ENCODE measurements around the gene RPS4Y1.

Gene RPS4Y1

GRCh38 chrY:2883561-2883960 is 42.2 kb downstream of the RPS4Y1 start:
- no peak for DNase-seq (ENCODE audit: low read depth in 2 of 2)

DNA sequence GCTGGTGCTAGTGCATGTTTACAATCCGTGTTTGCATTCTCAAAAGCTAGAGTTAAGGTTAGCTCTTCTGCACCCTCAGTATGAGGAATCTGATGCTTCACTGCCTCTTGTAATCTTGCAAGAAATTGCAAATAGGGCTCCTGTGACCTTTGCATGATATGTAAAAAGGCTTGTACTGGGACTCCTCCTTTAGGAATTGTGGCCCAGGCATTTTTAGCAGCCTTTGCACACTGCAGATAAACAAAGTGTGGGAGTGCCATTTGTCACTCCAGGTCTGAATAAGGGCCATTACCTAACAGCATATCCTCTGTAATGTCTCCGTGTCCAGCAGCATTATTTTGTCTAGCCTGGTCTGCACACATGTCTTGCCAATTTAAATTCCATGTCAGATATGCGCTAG is 44.5 kb downstream of the RPS4Y1 start:
- no peak for DNase-seq (ENCODE audit: low read depth in 2 of 2)

DNA sequence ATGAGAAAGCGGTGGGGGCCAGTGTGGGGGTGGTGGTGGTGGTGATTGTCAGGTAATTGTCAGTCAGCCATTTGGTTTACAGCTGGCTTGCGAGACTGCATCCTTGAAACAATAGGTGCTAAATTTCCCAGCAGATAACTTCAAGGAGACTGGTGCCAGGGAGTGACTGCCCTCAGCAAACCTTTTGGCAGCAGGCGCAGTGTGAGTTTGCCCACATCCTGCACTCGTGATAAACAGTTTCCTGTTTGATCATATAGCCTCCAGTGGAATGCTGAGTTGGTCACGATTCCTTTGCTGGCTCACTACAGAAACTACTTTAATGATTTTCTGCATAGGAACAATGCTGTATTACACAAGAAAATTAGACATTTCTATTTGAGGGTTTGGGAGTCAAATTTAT is 46.0 kb downstream of the RPS4Y1 start:
- DNase-seq (ENCODE audit: low read depth in 2 of 2) = peak in 1 of 2 donors; percentile 2

- DNase-seq (ENCODE audit: low read depth in 2 of 2) = no peak
Observed at GRCh38 chrY:2887955-2888354, 46.6 kb downstream of the RPS4Y1 start.

DNA sequence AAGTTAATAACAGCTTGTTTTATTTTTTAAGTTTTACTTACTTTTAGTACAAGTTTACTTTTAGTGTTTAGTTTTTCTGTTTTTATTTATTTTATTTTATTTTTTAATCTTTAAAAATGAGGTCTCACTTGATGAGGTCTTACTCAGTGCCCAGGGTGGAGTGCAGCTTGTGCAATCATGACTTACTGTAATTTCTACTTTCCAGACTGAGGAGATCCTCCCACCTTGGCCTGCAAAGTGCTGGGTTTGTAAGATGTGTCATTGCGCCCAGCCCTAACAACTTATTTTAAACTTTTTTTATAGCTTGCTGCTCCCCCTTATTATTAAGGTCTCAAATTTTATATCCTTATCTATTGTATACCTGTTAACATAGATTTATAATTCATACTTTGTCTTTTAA is 52.1 kb downstream of the RPS4Y1 start:
- no peak for DNase-seq (ENCODE audit: low read depth in 2 of 2)

DNA sequence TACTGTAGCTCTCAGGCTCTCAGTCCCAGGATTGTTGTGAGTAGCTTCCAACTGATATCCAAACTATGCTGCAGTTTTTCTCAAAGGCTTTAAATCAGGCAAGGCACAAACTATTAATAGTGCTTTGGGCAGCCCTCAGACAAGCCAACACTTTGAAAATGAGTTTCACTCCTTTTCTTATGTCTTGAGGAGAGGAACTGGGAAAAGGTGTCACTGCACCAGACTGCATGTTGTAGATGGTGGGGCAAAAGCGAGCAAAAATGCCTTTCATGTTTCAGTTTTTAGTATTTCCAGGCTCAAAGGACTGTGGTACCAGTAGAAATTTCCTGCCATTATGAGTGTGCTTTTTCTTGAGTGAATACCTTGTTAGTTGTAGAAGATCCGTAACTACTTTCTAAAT is 54.6 kb downstream of the RPS4Y1 start:
- no peak for DNase-seq (ENCODE audit: low read depth in 2 of 2)

GRCh38 chrY:2907356-2907755 is 66.0 kb downstream of the RPS4Y1 start:
- no peak for DNase-seq (ENCODE audit: low read depth in 2 of 2)

DNA sequence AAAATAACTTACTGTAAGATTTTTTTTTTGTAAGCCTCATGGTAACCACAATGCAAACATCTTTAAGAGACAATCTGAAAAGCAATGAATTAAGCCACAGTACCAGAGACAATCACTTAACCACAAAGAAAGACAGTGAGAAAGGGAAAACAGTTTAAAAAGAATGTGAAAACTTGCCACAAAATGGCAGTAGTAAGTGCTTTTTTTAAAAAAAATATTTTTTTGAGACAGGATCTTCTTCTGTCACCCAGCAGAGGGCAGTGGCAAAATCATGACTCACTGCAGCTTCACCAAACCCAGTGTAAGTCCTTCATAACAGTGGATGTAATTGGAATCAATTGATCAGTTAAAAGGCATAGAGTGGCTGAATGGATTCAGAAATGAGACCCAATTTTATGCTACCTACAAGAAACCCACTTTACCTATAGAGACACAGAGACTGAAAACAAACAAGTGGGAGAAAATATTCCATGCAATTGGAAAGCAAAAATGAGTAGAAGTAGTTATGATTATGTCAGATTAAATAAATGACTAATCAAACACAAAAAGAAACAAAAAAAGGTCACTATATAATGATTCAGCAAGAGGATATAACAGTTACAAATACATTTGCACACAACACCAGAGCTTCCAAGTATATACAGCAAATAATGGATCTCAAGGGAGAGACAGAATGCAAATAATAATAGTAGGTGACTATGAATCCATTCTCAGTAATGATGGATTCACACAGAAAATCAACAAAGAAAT is 71.8 kb downstream of the RPS4Y1 start:
- DNase-seq (ENCODE audit: low read depth in 2 of 2) = no peak
